Pons (tissue), 1 donor: ENCODE results near the gene FOXO6.
A peak's percentile ranks its signal among the peaks of the same experiment; 100 is the strongest.

Source experiments
- DNase-seq: peaks from one replicate; pipeline ENCODE4 v3.0.0-alpha.2; 2016; ENCODE audit warnings: low spot score

Gene FOXO6

GRCh38 chr1:41408691-41409090 lies 47.5 kb downstream of the FOXO6 start:
- DNase-seq: no peak

DNA sequence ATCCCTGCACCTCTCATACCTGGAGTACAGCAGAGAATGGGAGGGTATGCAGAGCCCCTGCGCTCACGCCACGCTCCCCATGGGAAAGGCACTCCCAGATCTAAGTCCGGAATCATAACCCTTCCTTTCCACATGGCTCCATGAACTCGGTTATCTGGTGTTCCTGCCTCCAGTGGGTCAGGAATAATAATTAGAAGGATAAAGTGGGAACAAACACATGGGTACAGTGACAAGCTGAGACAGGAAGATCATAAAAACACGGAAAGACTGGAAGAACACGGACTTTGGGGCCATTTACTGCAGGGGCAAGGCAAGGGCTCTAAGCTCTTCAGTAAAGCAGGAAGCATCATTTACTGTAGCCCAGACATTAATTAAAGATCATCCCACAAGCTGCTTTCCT lies 48.6 kb downstream of the FOXO6 start:
- DNase-seq: no peak

DNA sequence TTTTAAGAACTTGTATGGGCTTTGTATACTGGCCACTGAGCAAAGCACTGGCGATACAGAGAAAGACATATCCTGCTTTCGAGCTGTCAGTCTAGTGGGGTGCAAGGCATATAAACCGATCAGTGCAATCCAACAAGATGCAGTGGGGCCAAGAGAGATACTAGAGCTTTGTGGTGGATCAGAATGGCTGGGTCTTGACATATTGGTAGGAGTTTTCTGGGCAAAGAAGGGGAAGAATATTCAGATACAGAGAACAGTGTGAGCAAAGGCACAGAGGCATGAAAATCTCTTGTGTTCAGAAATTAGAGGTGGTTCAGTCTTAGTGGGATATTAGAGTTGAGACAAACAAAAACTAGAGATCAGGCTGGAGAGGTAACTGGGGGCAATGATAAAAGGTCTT lies 49.2 kb downstream of the FOXO6 start:
- no peak for DNase-seq

DNA sequence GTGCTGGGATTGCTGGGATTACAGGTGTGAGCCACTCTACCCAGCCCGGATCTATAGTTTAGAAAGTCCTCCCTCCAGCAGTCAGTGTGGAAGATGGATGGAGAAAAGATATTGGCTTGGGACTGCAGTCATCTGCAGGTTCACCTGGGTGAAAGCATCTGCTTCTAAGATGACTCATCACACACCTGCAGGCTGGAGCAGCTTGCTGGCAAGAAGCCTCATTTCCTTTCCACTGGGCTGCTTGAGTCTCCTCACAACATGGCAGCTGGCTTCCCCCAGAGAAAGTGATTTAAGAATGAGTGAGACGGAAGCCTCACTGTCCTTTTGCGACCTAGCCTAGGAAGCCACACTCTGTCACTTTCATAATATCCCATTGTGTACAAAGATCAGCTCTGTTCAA lies 50.0 kb downstream of the FOXO6 start:
- no peak for DNase-seq

DNA sequence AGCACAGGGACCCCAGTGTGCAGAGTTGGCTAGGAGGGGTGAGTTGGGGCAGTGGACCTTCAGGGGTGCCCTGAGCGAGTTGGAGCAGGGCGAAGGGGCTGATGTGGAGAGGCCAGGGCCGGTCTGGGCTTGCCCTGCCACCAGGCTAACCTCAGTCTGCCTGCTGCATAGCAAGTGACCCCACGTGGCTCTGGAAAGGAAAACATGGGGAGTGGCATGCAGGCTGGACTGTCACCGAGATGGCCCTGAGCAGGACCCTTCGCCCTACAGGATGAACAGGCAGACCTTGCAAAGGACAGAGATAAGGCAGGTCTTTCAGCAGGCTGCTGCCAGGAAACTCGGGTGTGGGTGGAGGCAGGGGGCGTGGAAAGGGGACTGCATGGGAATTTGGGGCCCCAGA lies 51.5 kb downstream of the FOXO6 start:
- no peak for DNase-seq

DNA sequence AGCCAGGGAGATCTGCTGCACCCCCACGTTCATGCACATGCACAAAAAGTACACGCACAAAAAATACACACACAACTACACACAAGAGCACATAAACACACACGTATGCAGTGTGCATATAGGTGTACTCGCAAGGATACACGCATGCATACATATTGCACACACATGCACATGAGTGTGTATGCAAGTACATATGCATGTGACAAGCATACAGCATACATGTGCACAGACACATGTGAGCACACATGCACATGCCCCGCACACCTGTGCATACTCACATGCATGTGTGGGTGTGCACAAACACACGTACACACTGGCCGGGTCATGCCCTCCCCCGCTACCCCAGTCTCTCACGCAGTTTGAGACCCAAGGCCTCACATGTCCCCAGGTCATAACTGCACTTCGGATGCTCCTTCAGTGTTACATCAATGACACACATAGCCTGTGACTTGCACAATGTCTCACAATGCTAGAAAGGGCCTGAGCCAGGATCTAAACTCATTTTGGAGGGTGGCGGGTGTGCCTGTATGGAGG lies 52.6 kb downstream of the FOXO6 start:
- DNase-seq: no peak

- no peak for DNase-seq
Measured at GRCh38 chr1:41414296-41414695, 53.1 kb downstream of the FOXO6 start.

GRCh38 chr1:41414716-41415306 lies 53.6 kb downstream of the FOXO6 start:
- no peak for DNase-seq

- DNase-seq: no peak
Measured at GRCh38 chr1:41416081-41416480, 54.8 kb downstream of the FOXO6 start.

- peak; percentile 54 for DNase-seq
Measured at GRCh38 chr1:41416552-41417334, 55.5 kb downstream of the FOXO6 start.

DNA sequence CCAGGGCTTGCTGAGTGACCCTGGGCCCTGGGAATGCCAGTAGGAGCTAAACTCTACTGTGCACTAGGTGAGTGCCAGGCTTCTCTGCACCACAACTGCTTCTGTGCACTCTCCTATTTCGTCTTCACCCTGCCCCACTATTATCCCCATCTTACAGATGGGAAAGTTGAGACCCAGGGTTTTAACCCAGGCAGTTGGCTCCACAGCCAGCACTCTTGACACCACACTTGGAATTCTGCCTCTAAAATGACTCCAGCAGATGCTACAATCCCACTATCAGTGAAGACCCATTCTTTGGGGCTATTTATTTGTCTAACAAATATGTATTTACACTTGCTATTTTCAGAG lies 56.1 kb downstream of the FOXO6 start:
- no peak for DNase-seq

GRCh38 chr1:41417746-41418145 lies 56.5 kb downstream of the FOXO6 start:
- no peak for DNase-seq

- no peak for DNase-seq
Measured at GRCh38 chr1:41418857-41419583, 57.8 kb downstream of the FOXO6 start.

DNA sequence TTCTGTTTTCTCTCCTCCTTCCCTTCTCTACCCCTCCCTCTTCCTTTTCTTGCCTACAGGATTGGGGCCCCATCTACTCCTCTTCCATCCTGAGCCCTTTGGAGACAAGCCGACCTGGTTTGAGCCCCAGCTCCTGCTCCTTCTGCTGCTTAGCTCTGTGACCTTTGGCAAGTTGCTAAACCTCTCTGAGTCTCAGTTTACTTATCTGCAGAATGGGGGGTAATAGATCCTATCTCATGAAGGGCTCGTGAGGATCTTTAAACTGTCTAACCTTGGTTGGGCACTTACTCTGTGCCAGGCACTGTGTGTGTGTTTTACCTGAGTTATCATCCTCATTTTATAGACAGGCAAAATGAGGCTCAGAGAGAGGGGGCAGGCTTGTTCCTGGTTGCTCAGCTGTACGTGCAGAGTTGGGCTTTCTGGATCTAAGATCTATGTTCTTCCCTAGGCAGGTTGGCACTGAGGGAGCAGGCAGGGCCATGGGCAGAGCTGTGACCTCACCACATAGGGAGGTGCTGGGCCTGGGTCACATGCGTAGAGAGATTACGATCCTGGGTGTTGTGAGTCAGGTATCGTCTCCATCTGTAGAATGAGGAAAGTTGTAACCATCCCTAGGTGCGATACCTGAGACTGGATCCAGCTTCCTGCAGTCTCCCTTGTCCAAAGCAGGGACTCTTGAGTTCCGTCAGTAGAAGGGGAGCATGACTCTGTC lies 58.5 kb downstream of the FOXO6 start:
- DNase-seq: no peak

GRCh38 chr1:41420351-41420750 lies 59.1 kb downstream of the FOXO6 start:
- no peak for DNase-seq

DNA sequence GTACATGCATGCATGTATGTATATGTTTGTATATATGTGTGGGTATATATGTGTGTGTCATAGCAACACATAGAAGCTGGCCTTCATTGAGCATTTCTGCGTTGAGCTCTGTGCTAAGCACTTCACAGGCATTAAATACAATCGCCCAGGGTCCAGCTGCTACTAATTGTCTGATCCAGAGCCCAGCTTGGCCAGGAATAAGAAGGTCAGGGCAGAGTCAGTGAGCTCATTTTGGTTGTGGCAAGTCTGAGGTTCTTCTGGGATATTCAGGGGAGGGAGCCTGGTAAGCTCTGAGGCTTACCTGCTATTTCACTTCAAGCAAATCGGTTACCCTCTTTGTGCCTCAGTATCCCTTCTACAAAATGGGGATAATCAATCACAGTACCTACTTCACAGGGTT lies 59.6 kb downstream of the FOXO6 start:
- no peak for DNase-seq

GRCh38 chr1:41422306-41422705 lies 61.1 kb downstream of the FOXO6 start:
- DNase-seq: no peak

GRCh38 chr1:41423511-41424191 lies 62.4 kb downstream of the FOXO6 start:
- DNase-seq: no peak

DNA sequence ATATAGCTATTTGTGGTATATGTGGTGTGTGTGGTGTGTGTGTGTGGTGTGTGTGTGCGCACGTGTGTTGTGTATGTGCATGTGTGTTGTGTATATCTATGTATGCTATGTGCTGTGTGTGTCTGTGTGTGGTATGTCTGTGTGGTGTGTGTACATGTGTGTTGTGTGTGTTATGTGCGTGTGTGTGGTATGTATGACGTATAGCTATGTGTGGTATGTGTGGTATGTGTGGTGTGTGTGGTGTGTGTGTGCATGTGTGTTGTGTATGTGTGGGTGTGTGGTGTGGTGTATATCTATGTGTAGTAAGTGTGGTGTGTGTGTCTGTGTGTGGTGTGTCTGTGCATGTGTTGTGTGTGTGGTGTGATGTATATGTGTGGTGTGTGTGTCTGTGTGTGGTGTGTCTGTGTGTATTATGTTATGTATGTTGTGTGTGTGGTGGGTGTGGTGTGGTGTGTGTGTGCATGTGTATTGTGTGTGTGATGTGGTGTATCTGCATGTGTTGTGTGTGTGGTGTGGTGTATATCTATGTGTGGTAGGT lies 63.4 kb downstream of the FOXO6 start:
- DNase-seq: no peak

GRCh38 chr1:41425369-41425768 lies 64.1 kb downstream of the FOXO6 start:
- DNase-seq: no peak

DNA sequence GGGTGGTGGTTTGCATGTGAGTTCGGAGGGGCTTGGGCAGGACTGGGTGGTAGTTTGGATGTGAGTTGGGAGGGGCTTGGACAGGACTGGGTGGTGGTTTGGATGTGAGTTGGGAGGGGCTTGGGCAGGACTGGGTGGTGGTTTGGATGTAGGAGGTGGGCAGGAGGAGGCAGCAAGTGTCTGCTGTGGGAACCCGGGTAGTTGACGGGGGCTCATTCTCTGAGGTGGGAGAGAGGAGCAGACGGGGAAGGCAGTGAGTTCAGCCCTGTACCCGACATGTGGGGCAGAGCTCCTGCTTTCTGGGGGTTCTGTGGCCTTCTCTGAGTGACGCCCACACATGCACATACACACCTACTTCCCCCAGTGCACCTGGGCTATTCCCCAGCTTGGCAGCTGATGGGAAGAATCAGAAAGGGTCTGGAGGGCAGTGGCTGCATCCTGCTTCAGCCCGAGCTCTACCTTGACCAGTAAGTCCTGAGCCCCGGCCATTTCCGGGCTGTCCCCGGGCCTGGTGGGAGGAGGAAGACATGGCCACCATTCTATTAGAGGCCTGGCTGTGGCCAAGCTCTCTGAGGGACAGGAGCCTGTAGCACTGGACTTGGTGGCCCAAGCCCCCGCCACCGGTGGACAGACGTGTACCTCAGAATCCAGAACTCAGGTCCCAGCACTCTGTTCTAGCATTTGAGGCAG lies 65.1 kb downstream of the FOXO6 start:
- DNase-seq: no peak
